ENCODE results near the gene BRD3OS. TPM values are rescaled to one million over a fixed set of nuclear protein-coding genes. Genes with fewer than 3 reads are reported as not detected.

BRD3OS gene, protein sequence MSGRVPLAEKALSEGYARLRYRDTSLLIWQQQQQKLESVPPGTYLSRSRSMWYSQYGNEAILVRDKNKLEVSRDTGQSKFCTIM
- 39.7 TPM for total RNA-seq

DNA sequence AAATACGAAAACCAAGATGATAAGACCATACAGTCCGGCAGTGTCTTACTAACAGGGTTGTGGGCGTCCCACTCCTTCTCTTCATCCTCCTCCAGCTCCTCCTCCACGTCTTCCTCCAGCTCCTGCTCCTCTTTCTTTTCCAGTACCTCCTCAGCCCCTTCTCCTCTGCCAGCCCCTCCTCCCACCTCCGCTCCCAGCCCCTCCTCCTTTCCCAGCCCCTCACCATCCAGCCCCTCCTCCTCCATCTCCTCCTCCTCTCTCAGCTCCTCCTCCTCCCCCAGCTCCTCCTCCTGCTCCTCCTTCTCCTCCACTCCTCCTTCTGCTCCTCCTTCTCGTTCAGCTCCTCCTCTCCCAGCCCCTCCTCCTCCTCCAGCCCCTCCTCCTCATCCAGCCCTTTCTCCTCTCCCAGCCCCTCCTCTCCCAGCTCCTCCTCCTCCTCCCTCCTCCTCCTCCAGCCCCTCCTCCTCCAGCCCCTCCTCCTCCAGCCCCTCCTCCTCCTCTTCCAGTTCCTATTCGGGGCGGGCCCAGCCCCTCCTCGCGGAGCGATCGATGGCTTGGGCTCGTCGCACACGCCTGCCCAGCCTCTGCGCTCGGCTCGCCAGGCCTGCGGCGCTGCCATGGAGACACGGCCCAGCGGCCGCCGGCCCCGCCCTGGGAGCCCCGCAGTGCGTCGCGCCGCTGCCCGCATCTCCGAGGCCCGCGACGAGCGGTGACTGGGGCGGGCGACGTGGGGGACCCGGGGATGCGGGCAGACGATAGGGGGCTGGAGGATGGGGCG lies at the start of gene BRD3OS:
Gene BRD3OS, plus strand, starts transcription at position 654 of the 778 bp plus-strand sequence. CDS start 1,267 bp downstream, outside the sequence.

DNA sequence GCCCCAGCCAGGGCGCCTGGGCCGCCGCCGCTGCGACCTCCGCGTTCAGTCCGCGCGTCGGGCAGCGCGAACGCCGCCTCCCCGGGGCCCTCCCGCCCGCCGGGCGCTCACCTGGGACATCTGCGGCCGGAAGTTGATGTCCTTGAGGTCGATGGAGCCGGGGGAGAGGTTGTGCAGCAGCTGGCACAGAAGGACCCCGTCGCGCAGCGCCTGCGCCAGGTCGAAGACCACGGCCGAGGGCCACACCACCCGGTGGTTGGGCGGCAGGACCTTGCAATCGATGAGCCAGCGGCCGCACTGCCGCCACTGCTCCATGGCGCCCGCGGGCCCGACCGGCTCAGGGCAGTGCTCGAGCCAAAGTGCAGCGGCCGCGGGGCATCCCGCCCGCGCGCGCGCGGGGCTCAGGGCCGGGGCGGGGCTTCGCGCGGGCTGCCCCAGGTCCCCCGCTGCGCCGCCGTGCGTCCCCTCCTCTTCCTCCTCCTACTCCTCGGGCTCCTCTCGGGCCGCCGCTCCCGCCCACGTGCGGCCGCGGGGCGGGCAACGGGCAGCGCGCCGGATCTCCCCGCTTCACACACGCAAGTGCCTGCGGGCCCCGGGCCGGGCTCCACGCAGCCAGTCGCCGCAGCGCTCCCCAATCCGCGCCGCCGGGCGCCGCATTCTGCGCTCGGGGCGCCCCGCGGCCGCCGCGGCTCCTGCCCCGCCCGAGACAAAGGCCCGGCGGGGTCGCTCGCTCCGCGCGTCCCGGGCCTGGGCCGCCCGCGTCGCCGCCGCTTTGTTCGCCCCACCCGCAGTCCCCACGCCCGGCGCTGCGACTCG lies 33.1 kb upstream of the BRD3OS start, which contains the start of gene VAV2:
Gene VAV2, minus strand, starts transcription at position 361 of the 816 bp plus-strand sequence. Its CDS starts 46 bp downstream, at position 315.

DNA sequence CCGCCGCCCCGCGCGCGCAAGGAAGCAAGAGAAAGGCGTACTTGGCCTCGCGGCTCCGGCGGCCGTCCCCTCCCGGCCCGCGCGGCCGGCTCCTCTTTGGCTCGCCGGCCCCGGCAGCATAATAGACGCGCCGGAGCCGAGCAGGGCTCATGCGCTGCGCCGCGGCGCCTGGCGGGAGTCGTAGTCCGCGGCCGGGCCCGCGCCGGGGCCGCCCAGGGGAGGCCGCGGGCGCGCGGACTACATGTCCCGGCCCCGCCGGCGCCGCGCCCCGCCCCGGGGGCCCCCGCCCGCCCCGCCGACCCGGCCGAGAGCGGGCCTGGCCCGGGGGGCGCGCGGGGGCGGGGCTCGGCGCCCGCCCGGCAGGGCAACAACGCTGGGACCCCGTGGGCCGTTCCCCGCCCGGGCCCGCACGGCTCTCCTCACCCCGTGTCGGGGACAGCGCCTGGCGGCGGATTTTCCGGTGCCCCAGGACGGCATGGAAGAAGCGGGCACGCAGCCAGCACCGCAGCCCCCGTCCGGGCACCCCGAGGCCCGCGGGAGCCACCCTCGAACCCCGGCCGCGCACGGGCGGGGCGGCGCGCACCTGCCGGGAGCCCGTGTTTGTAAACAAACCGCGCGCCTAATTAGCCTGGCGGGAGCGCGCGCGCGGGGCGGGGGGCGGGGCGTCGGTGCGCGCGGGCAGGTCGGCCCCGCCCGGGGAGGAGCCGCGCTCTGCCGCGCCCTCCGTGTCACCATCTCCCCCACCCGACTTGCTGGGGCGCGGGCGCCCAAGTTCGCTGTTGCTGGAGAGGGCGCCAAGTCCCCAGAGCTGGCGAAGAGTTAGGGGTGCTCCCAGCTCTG lies 42.8 kb downstream of the BRD3OS start, which contains the start of gene BRD3:
Gene BRD3, minus strand, starts transcription at position 123 of the 840 bp plus-strand sequence. CDS start 14,549 bp downstream, outside the sequence.

Other genes starting within 250 kb of the BRD3OS start
- 21.4 TPM for gene VAV2, start 33.2 kb upstream of the BRD3OS start, total RNA-seq
- gene BRD3, start 42.5 kb downstream of the BRD3OS start, total RNA-seq: 68.2 TPM
- 25.3 TPM for gene WDR5, start 110.6 kb downstream of the BRD3OS start, total RNA-seq
- not detected for gene RNU6ATAC, start 139.1 kb downstream of the BRD3OS start, total RNA-seq